GM12878 (cell line): ENCODE data around the gene UBASH3A. TPM values are rescaled to one million over a fixed set of nuclear protein-coding genes. Genes with fewer than 3 reads are reported as not detected.
A peak's percentile ranks its signal among the peaks of the same experiment; 100 is the strongest.

Source experiments
- ATAC-seq: fragments of 200-7000 bp; cut with Tn5 transposase; 3 replicates; pipeline ENCODE4 v1.9.1; 2020; ENCODE audit warnings: mild to moderate bottlenecking, moderate library complexity
- BruUV-seq: library from RNA; stranded (reverse); fragments of 400-500 nt; replicated peaks from 2 replicates; lab custom pipeline; 2021; lab: Mats Ljungman, UMichigan
- CTCF ChIA-PET: fragments of 300-600 bp; sonication (Branson Sonifier 250); formaldehyde crosslinking; extraction: SDS; loops from one replicate; lab custom pipeline; 2021; ENCODE audit warnings: inconsistent platforms; lab: Yijun Ruan, JAX
- POLR2A ChIA-PET: fragments of 350-600 bp; formaldehyde crosslinking; extraction: SDS; loops from one replicate; lab custom pipeline; 2021; ENCODE audit warnings: inconsistent platforms; lab: Charles Lee
- RAD21 ChIA-PET: fragments of 300-600 bp; sonication (Branson Sonifier 250); formaldehyde crosslinking; loops from one replicate; lab custom pipeline; 2023; ENCODE audit warnings: antibody characterized with exemption; ENCODE audit not compliant: unreplicated experiment; lab: Charles Lee
- SMC1A ChIA-PET: fragments of 300-600 bp; sonication (Branson Sonifier 250); formaldehyde crosslinking; loops from one replicate; lab custom pipeline; 2023; ENCODE audit not compliant: unreplicated experiment, uncharacterized antibody; lab: Charles Lee
- DNase-seq: peaks from one replicate; pipeline ENCODE4 v3.0.0-alpha.2; 2011; ENCODE audit warnings: low read depth, low spot score
- FAIRE-seq: peaks from 3 replicates; lab custom pipeline; 2011; peaks lifted over from hg19 to GRCh38; lab: Jason Lieb, UNC
- H2AFZ ChIP-seq: 2 replicates; pipeline ENCODE4 v1.6.0; 2011; ENCODE audit warnings: low read depth, low read length, control low read depth; ENCODE audit not compliant: control insufficient read depth
- H3K27ac ChIP-seq: 2 replicates; pipeline ENCODE4 v1.5.1; 2011; ENCODE audit warnings: control low read depth; ENCODE audit not compliant: control insufficient read depth, insufficient read depth
- H3K27me3 ChIP-seq, 2 experiments: replicated peaks in 1 of 2; 2 replicates each; pipeline versions ENCODE4 v1.6.0 to v1.6.1; 2011; ENCODE audit warnings: low read length in 1 of 2; ENCODE audit not compliant: control insufficient read depth in 2 of 2, insufficient read depth in 2 of 2
- H3K36me3 ChIP-seq, 2 experiments: 2 replicates each; pipeline ENCODE4 v1.5.1; 2011; ENCODE audit warnings: low read length in 1 of 2; ENCODE audit not compliant: control insufficient read depth in 2 of 2, insufficient read depth in 2 of 2
- H3K4me1 ChIP-seq: 2 replicates; pipeline ENCODE4 v1.6.1; 2011; ENCODE audit warnings: mild to moderate bottlenecking, low read length, moderate library complexity, mixed read lengths; ENCODE audit not compliant: control insufficient read depth, insufficient read depth
- H3K4me2 ChIP-seq: 2 replicates; pipeline ENCODE4 v1.6.0; 2011; ENCODE audit warnings: control low read depth; ENCODE audit not compliant: control insufficient read depth, insufficient read depth
- H3K4me3 ChIP-seq: fragments of 200-600 bp; sonication (generic); 2 replicates; pipeline ENCODE4 v1.5.1; 2016
- H3K79me2 ChIP-seq: 2 replicates; pipeline ENCODE4 v1.6.0; 2011; ENCODE audit warnings: low read length; ENCODE audit not compliant: control insufficient read depth, insufficient read depth
- H3K9ac ChIP-seq: 2 replicates; pipeline ENCODE4 v1.8.0; 2011; ENCODE audit warnings: low read length, control low read depth, mixed read lengths; ENCODE audit not compliant: control insufficient read depth, insufficient read depth
- H3K9me3 ChIP-seq: replicated peaks from 3 replicates; pipeline ENCODE4 v1.5.1; 2011; ENCODE audit warnings: mild to moderate bottlenecking, low read length; ENCODE audit not compliant: control insufficient read depth, insufficient read depth
- H4K20me1 ChIP-seq: 2 replicates; pipeline ENCODE4 v1.6.0; 2011; ENCODE audit not compliant: control insufficient read depth, insufficient read depth
- ASH2L ChIP-seq: fragments of 300-600, 200-600 bp; sonication (generic); IDR thresholded peaks from 2 replicates; pipeline ENCODE4 v1.6.1; 2017; ENCODE audit warnings: low read depth, mild to moderate bottlenecking, borderline replicate concordance
- BACH1 ChIP-seq: fragments of 450-650 bp; IDR thresholded peaks from 2 replicates; pipeline ENCODE4 v1.6.1; 2017; ENCODE audit warnings: mild to moderate bottlenecking, borderline replicate concordance
- EP300 ChIP-seq, 2 experiments: fragments of 150-350 bp in 1 of 2; IDR thresholded peaks; 2 replicates each; pipeline ENCODE4 v1.6.1; 2011 to 2012; ENCODE audit warnings: low read depth in 2 of 2, low read length in 2 of 2, borderline replicate concordance in 1 of 2, improper control_type of control experiment in 1 of 2, inconsistent platforms in 1 of 2; ENCODE audit not compliant: control insufficient read depth in 1 of 2
- ESRRA ChIP-seq: IDR thresholded peaks from 2 replicates; pipeline ENCODE4 v1.6.1; 2012; ENCODE audit warnings: mild to moderate bottlenecking, low read length, improper control_type of control experiment
- IKZF1 ChIP-seq: fragments of 450-650 bp; conservative IDR thresholded peaks from 2 replicates; pipeline ENCODE4 v1.6.1; 2017; ENCODE audit warnings: antibody characterized with exemption, mild to moderate bottlenecking
- NKRF ChIP-seq: fragments of 450-650 bp; conservative IDR thresholded peaks from 2 replicates; pipeline ENCODE4 v1.6.1; 2017; ENCODE audit warnings: mild to moderate bottlenecking, moderate library complexity
- RAD21 ChIP-seq: IDR thresholded peaks from 2 replicates; pipeline ENCODE4 v1.6.1; 2011; ENCODE audit warnings: mild to moderate bottlenecking, low read depth, low read length, moderate library complexity; ENCODE audit not compliant: insufficient read depth
- SP1 ChIP-seq: IDR thresholded peaks from one replicate; pipeline ENCODE4 v1.6.1; 2011; ENCODE audit warnings: low read depth, low read length
- SUPT20H ChIP-seq: IDR thresholded peaks from 2 replicates; pipeline ENCODE4 v1.6.1; 2011; ENCODE audit warnings: low read depth, mild to moderate bottlenecking, low read length, moderate library complexity, borderline replicate concordance; ENCODE audit not compliant: control insufficient read depth
- TCF12 ChIP-seq: IDR thresholded peaks from 2 replicates; pipeline ENCODE4 v1.6.1; 2011; ENCODE audit warnings: low read depth, mild to moderate bottlenecking, low read length
- TCF3 ChIP-seq: IDR thresholded peaks from 2 replicates; pipeline ENCODE4 v1.6.1; 2012; ENCODE audit warnings: low read depth, mild to moderate bottlenecking, low read length, borderline replicate concordance; ENCODE audit not compliant: insufficient read depth
- ZNF207 ChIP-seq: fragments of 450-650 bp; IDR thresholded peaks from 2 replicates; pipeline ENCODE4 v1.6.1; 2014; ENCODE audit warnings: antibody characterized with exemption, mild to moderate bottlenecking, borderline replicate concordance
- ZNF217 ChIP-seq: fragments of 450-650 bp; IDR thresholded peaks from 2 replicates; pipeline ENCODE4 v1.6.1; 2017; ENCODE audit warnings: antibody characterized with exemption, mild to moderate bottlenecking
- ZNF622 ChIP-seq: fragments of 450-650 bp; IDR thresholded peaks from 2 replicates; pipeline ENCODE4 v1.6.1; 2017; ENCODE audit warnings: mild to moderate bottlenecking, inconsistent platforms
- ZSCAN29 ChIP-seq: fragments of 450-650 bp; IDR thresholded peaks from 2 replicates; pipeline ENCODE4 v1.6.1; 2017; ENCODE audit warnings: mild to moderate bottlenecking, moderate library complexity
- WGBS: methylation state at CpG from one replicate; pipeline ENCODE4 v1.1.6; 2016; ENCODE audit warnings: low lambda C conversion rate; ENCODE audit not compliant: insufficient replicate concordance, insufficient coverage; ENCODE audit errors: missing lambda C conversion rate; 5-methylcytosine and 5-hydroxymethylcytosine counted together
- in situ Hi-C: fragments of 300-500 bp; cut with MboI; formaldehyde crosslinking; loops from 9 replicates; pipeline ENCODE4 v1.14.3; 2018; ENCODE audit warnings: mixed read lengths
- intact Hi-C: fragments of 100-400 bp; cut with micrococcal nuclease; formaldehyde crosslinking; loops from one replicate; pipeline ENCODE4 v1.14.2; 2022; ENCODE audit not compliant: unreplicated experiment
- polyA plus RNA-seq, 11 experiments: library from polyadenylated mRNA; depleted of rRNA in 4 of 11; unstranded in 6 of 11; stranded (reverse) in 5 of 11; fragments of >200 nt; fragmentation: Nextera tagmentation in 4 of 11; fragmentation: Illumina TruSeq in 1 of 11; extraction: Ambion mirVana in 4 of 11; extraction: Trizol in 1 of 11; gene quantifications; 1 replicate in 1 of 11; 2 replicates in 10 of 11; pipeline versions ENCODE4 v1.2.1 to v1.2.3, GENCODE V29; 2011 to 2016; ENCODE audit warnings: inconsistent platforms in 2 of 11, missing spikeins in 2 of 11, low read depth in 1 of 11
- total RNA-seq, 4 experiments: library from RNA; depleted of rRNA in 3 of 4; stranded (reverse); fragments of >200 nt in 3 of 4; fragmentation: Illumina TruSeq in 1 of 4; extraction: Trizol in 1 of 4; gene quantifications; 2 replicates each; pipeline versions ENCODE4 v1.2.1 to v1.2.3, GENCODE V29; 2013 to 2021
- TF ChIP-seq, protein P1 (sequence below): IDR thresholded peaks from 2 replicates; pipeline ENCODE4 v1.6.1; 2012; ENCODE audit warnings: low read depth, low read length, improper control_type of control experiment

The UBASH3A gene
- total and polyA plus RNA-seq, 10 of the 15 experiments (the other 5 are each of a cell fraction or from before 2014, with no cell fraction given) = 0.04 to 0.39 (median 0.23) TPM; not detected in 1

GRCh38 chr21:42460391-42461184, 56.9 kb downstream of the UBASH3A start:
- Histone ChIP-seq H3K4me1 (peaks cover 52% of the 10 kb centered on the region), H3K27me3 (no peaks in the 10 kb centered on the region), H3K9ac (peak overlapping the region; percentile 12; the same call in 1 of the 2 replicates), H3K9me3 (no peaks in the 10 kb centered on the region; the same call in 2 of the 3 replicates), H3K4me3 (no peak overlapping the region), H2AFZ (peak overlapping the region; percentile 46), H3K79me2 (no peaks in the 10 kb centered on the region), H3K4me2 (peak overlapping the region; percentile 91), H4K20me1 (no peaks in the 10 kb centered on the region), H3K36me3 (no peaks in the 10 kb centered on the region), H3K27ac (peak overlapping the region; percentile 60)
- intact Hi-C loops = loop anchor here (2.0 to 10.0 kb wide), 2 partner anchors 44 to 226 kb away; no protein-coding TSS in a partner anchor
- 4% methylated on average over 14 of the region's 14 CpGs for WGBS
- peak; percentile 71 for ATAC-seq
- SMC1A ChIA-PET = interaction anchor here (0.7 to 12.0 kb wide), 11 partner anchors 9 to 165 kb away, joined by 3 to 268 read pairs (median 5); no protein-coding TSS in a partner anchor
- RAD21 ChIA-PET = interaction anchor here (1.0 to 2.6 kb wide), 12 partner anchors 8 to 313 kb away, joined by 3 to 31 read pairs (median 6); no protein-coding TSS in a partner anchor
- CTCF ChIA-PET = interaction anchor here (0.6 to 4.2 kb wide), 7 partner anchors 15 to 211 kb away, joined by 3 to 52 read pairs (median 5); no protein-coding TSS in a partner anchor
- POLR2A ChIA-PET = interaction anchor here (0.7 to 8.6 kb wide), 5 partner anchors 8 to 76 kb away, joined by 3 to 54 read pairs (median 4); no protein-coding TSS in a partner anchor
- peak; percentile 93 for FAIRE-seq
- no TSS peak for BruUV-seq
- peak; percentile 83 for DNase-seq
- in situ Hi-C loops = no loop called here
- TF ChIP-seq ZNF622 = no peak
- peak; percentile 59 to 97; a peak in 3 of 4 replicates for TF ChIP-seq EP300 (IDR thresholded peaks at IDR 0.05; ENCODE audit: borderline replicate concordance in 1 of 2, control insufficient read depth in 1 of 2, low read depth in 2 of 2, low read length in 2 of 2)
- TF ChIP-seq ESRRA = no peak
- peak; percentile 52 for TF ChIP-seq SP1
- no peak for TF ChIP-seq NKRF
- TF ChIP-seq, protein P1, sequence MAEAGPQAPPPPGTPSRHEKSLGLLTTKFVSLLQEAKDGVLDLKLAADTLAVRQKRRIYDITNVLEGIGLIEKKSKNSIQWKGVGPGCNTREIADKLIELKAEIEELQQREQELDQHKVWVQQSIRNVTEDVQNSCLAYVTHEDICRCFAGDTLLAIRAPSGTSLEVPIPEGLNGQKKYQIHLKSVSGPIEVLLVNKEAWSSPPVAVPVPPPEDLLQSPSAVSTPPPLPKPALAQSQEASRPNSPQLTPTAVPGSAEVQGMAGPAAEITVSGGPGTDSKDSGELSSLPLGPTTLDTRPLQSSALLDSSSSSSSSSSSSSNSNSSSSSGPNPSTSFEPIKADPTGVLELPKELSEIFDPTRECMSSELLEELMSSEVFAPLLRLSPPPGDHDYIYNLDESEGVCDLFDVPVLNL = no peak
- peak; percentile 98 for TF ChIP-seq TCF3
- peak; percentile 99 for TF ChIP-seq TCF12
- TF ChIP-seq IKZF1 = peak; percentile 97
- 0 out of 2 replicates have a peak, but pooled peaks have one; percentile 47 for TF ChIP-seq ZNF217
- no peak for TF ChIP-seq ZSCAN29
- TF ChIP-seq BACH1 = peak; percentile 59; the same call in 1 of the 2 replicates
- TF ChIP-seq RAD21 = no peak
- TF ChIP-seq SUPT20H = no peak
- TF ChIP-seq ASH2L = no peak
- TF ChIP-seq ZNF207 = 0 out of 2 replicates have a peak, but pooled peaks have one; percentile 36
